HCT116 (cell line): Measurements from ENCODE around the gene CYP51A1. TPM values are rescaled to one million over a fixed set of nuclear protein-coding genes. Genes with fewer than 3 reads are reported as not detected.

Experiments
- ATAC-seq: fragments of 200-7000 bp; cut with Tn5 transposase; 2 replicates; pipeline ENCODE4 v1.9.1; 2020; ENCODE audit warnings: mild to moderate bottlenecking, moderate library complexity
- BruUV-seq: library from RNA; stranded (reverse); fragments of 400-500 nt; replicated peaks from 2 replicates; lab custom pipeline; 2021; lab: Mats Ljungman, UMichigan
- CTCF ChIA-PET: fragments of 300-600 bp; sonication (Branson Sonifier 250); formaldehyde crosslinking; loops from one replicate; lab custom pipeline; 2021; ENCODE audit warnings: antibody characterized with exemption; lab: Charles Lee
- POLR2A ChIA-PET: fragments of 300-600, 350-600 bp; sonication (Branson Sonifier 250); formaldehyde crosslinking; loops from one replicate; lab custom pipeline; 2021; ENCODE audit warnings: antibody characterized with exemption; lab: Charles Lee
- RAD21 ChIA-PET, 2 experiments: fragments of 300-600 bp; sonication (Branson Sonifier 250); formaldehyde crosslinking; loops; one replicate each; lab custom pipeline; 2023; ENCODE audit warnings: low total read pairs in 2 of 2; ENCODE audit not compliant: uncharacterized antibody in 2 of 2, unreplicated experiment in 2 of 2, low non-redundant PET in 1 of 2; lab: Charles Lee
- DNase-seq: peaks from one replicate; pipeline ENCODE4 v3.0.0-alpha.2; 2010; ENCODE audit warnings: low read depth, low spot score
- H2AFZ ChIP-seq: fragments of 200-600 bp; shearing (Covaris generic), sonication (generic); 2 replicates; pipeline ENCODE4 v1.6.1; 2017; ENCODE audit warnings: low read depth, mixed run types, mixed read lengths, antibody characterized with exemption, low read length; ENCODE audit not compliant: poor library complexity, severe bottlenecking
- H3K27ac ChIP-seq: 2 replicates; pipeline ENCODE4 v1.5.1; 2012; ENCODE audit warnings: low read depth, low read length
- H3K27me3 ChIP-seq: fragments of 200-600 bp; sonication (generic); 2 replicates; pipeline ENCODE4 v1.6.1; 2016; ENCODE audit warnings: mixed run types, low read length, mixed read lengths; ENCODE audit not compliant: insufficient read depth
- H3K36me3 ChIP-seq, 2 experiments: fragments of 200-500 bp in 1 of 2; fragments of 200-600 bp in 1 of 2; sonication (Bioruptor generic) in 1 of 2; sonication (generic) in 1 of 2; 2 replicates each; pipeline versions ENCODE4 v1.5.1 to v1.6.1; 2014 to 2016; ENCODE audit warnings: low read length in 2 of 2, inconsistent platforms in 1 of 2, mixed read lengths in 1 of 2, mixed run types in 1 of 2; ENCODE audit not compliant: insufficient read depth in 2 of 2, control insufficient read depth in 1 of 2
- H3K4me1 ChIP-seq, 2 experiments: fragments of 200-600 bp in 1 of 2; sonication (generic) in 1 of 2; 2 replicates each; pipeline versions ENCODE4 v1.5.1 to v1.6.1; 2012 to 2017; ENCODE audit warnings: low read length in 2 of 2, inconsistent platforms in 1 of 2, mild to moderate bottlenecking in 1 of 2, mixed read lengths in 1 of 2, mixed run types in 1 of 2, moderate library complexity in 1 of 2; ENCODE audit not compliant: insufficient read depth in 2 of 2, control insufficient read depth in 1 of 2
- H3K4me2 ChIP-seq: fragments of 200-600 bp; sonication (generic); 2 replicates; pipeline ENCODE4 v1.6.1; 2017; ENCODE audit warnings: mixed run types, low read length, mixed read lengths
- H3K4me3 ChIP-seq, 2 experiments: fragments of 200-600 bp in 1 of 2; sonication (generic) in 1 of 2; replicated peaks in 1 of 2; 2 replicates each; pipeline ENCODE4 v1.5.1; 2011 to 2016; ENCODE audit warnings: low read length in 2 of 2, control low read depth in 1 of 2, low read depth in 1 of 2, mild to moderate bottlenecking in 1 of 2, mixed read lengths in 1 of 2, mixed run types in 1 of 2
- H3K79me2 ChIP-seq: fragments of 200-600 bp; sonication (generic); 2 replicates; pipeline ENCODE4 v1.6.1; 2017; ENCODE audit warnings: mild to moderate bottlenecking, mixed run types, low read length, moderate library complexity, mixed read lengths; ENCODE audit not compliant: insufficient read depth
- H3K9ac ChIP-seq: fragments of 200-600 bp; sonication (generic); 2 replicates; pipeline ENCODE4 v1.6.1; 2016; ENCODE audit warnings: low read length, mixed read lengths
- H3K9me2 ChIP-seq: fragments of 200-600 bp; sonication (generic), shearing (Covaris generic); 2 replicates; pipeline ENCODE4 v1.6.1; 2017; ENCODE audit warnings: mixed run types, mild to moderate bottlenecking, moderate library complexity; ENCODE audit not compliant: insufficient read depth
- H3K9me3 ChIP-seq, 2 experiments: fragments of 200-500 bp in 1 of 2; fragments of 200-600 bp in 1 of 2; sonication (Bioruptor generic) in 1 of 2; sonication (generic) in 1 of 2; 2 replicates each; pipeline ENCODE4 v1.6.1; 2014 to 2017; ENCODE audit warnings: low read length in 2 of 2, mixed read lengths in 2 of 2, inconsistent platforms in 1 of 2, low read depth in 1 of 2, mild to moderate bottlenecking in 1 of 2, mixed run types in 1 of 2, moderate library complexity in 1 of 2; ENCODE audit not compliant: control insufficient read depth in 1 of 2, insufficient read depth in 1 of 2
- H4K20me1 ChIP-seq: fragments of 200-600 bp; sonication (generic), shearing (Covaris generic); 2 replicates; pipeline ENCODE4 v1.6.1; 2017; ENCODE audit warnings: mixed run types, mild to moderate bottlenecking, moderate library complexity; ENCODE audit not compliant: insufficient read depth
- ATF3 ChIP-seq: IDR thresholded peaks from 2 replicates; pipeline ENCODE4 v1.6.1; 2012
- EGR1 ChIP-seq: IDR thresholded peaks from 2 replicates; pipeline ENCODE4 v1.6.1; 2012; ENCODE audit warnings: low read depth
- ELF1 ChIP-seq: IDR thresholded peaks from 2 replicates; pipeline ENCODE4 v1.6.1; 2012; ENCODE audit warnings: low read depth, borderline replicate concordance
- EZH2 ChIP-seq: fragments of 200-600 bp; sonication (generic); IDR thresholded peaks from 2 replicates; pipeline ENCODE4 v1.6.1; 2017; ENCODE audit warnings: antibody characterized with exemption, mixed run types
- EZH2phosphoT487 ChIP-seq: fragments of 200-600 bp; IDR thresholded peaks from 2 replicates; pipeline ENCODE4 v1.6.1; 2018; ENCODE audit warnings: antibody characterized with exemption, borderline replicate concordance
- FOSL1 ChIP-seq: IDR thresholded peaks from 2 replicates; pipeline ENCODE4 v1.6.1; 2012; ENCODE audit warnings: low read depth
- JUND ChIP-seq: IDR thresholded peaks from 2 replicates; pipeline ENCODE4 v1.6.1; 2012
- POLR2AphosphoS5 ChIP-seq: IDR thresholded peaks from 2 replicates; pipeline ENCODE4 v1.6.1; 2011; ENCODE audit warnings: mild to moderate bottlenecking, low read depth, low read length, moderate library complexity
- REST ChIP-seq: IDR thresholded peaks from 2 replicates; pipeline ENCODE4 v1.6.1; 2012; ENCODE audit warnings: low read depth
- SIN3A ChIP-seq: IDR thresholded peaks from 2 replicates; pipeline ENCODE4 v1.6.1; 2012; ENCODE audit warnings: low read depth
- SP1 ChIP-seq: IDR thresholded peaks from 2 replicates; pipeline ENCODE4 v1.6.1; 2012; ENCODE audit warnings: low read depth
- SRF ChIP-seq: IDR thresholded peaks from 2 replicates; pipeline ENCODE4 v1.6.1; 2012; ENCODE audit warnings: low read depth
- TCF7L2 ChIP-seq: IDR thresholded peaks from 2 replicates; pipeline ENCODE4 v1.7.0; 2011; ENCODE audit warnings: borderline replicate concordance, inconsistent platforms; ENCODE audit not compliant: insufficient read depth, insufficient read length; ENCODE audit errors: extremely low read depth
- YY1 ChIP-seq: IDR thresholded peaks from 2 replicates; pipeline ENCODE4 v1.6.1; 2011; ENCODE audit warnings: low read length, low read depth, moderate library complexity, mild to moderate bottlenecking; ENCODE audit not compliant: insufficient replicate concordance; ENCODE audit errors: extremely low read depth
- ZBTB33 ChIP-seq: IDR thresholded peaks from 2 replicates; pipeline ENCODE4 v1.6.1; 2011; ENCODE audit warnings: mild to moderate bottlenecking, low read length, moderate library complexity; ENCODE audit not compliant: insufficient replicate concordance; ENCODE audit errors: extremely low read depth
- ZFX ChIP-seq: fragments of 450-650 bp; IDR thresholded peaks from 2 replicates; pipeline ENCODE4 v1.6.1; 2017
- ZNF274 ChIP-seq: fragments of 200-500 bp; sonication (Bioruptor generic); IDR thresholded peaks from 2 replicates; pipeline ENCODE4 v1.6.1; 2014; ENCODE audit warnings: mild to moderate bottlenecking, low read depth, low read length, inconsistent platforms
- intact Hi-C: fragments of 100-400 bp; cut with micrococcal nuclease; formaldehyde crosslinking; loops from 2 replicates; pipeline ENCODE4 v1.10.0; 2022
- total RNA-seq: library from RNA; stranded (reverse); gene quantifications from one replicate; pipeline ENCODE4 v1.2.1, GENCODE V29; 2021; ENCODE audit not compliant: unreplicated experiment

Gene CYP51A1
- total RNA-seq, 1 experiment from 2014 or later: 85.7 TPM

- POLR2A ChIA-PET: no interaction called here
- Histone ChIP-seq H3K4me1 (peaks cover 8 to 15% of the 10 kb centered on the region in 2 experiments), H3K36me3 (peaks cover 0 to 2% of the 10 kb centered on the region in 2 experiments; a peak in 1 of 4 replicates), H4K20me1 (no peaks in the 10 kb centered on the region), H3K9me3 (no peaks in the 10 kb centered on the region), H3K4me3 (no peak overlapping the region), H3K4me2 (no peak overlapping the region), H3K27ac (no peak overlapping the region), H3K79me2 (no peaks in the 10 kb centered on the region), H3K9me2 (no peaks in the 10 kb centered on the region), H3K27me3 (no peaks in the 10 kb centered on the region), H2AFZ (no peak overlapping the region), H3K9ac (no peak overlapping the region)
- no peak for ATAC-seq
- CTCF ChIA-PET: no interaction called here
- BruUV-seq: no TSS peak
- TF ChIP-seq ZNF274 (no peak), ELF1 (no peak)
- DNase-seq: no peak
- intact Hi-C loops: no loop called here
- RAD21 ChIA-PET: no interaction called here
Observed at GRCh38 chr7:92072708-92073107, 61.6 kb downstream of the CYP51A1 start.

GRCh38 chr7:92072121-92072520, 62.2 kb downstream of the CYP51A1 start:
- CTCF ChIA-PET: no interaction called here
- BruUV-seq: no TSS peak
- Histone ChIP-seq H2AFZ (no peak overlapping the region), H3K9ac (no peak overlapping the region), H3K4me3 (no peak overlapping the region), H3K36me3 (no peaks in the 10 kb centered on the region), H3K4me2 (no peak overlapping the region), H3K4me1 (peaks cover 8 to 15% of the 10 kb centered on the region in 2 experiments), H3K27me3 (no peaks in the 10 kb centered on the region), H3K79me2 (no peaks in the 10 kb centered on the region), H4K20me1 (no peaks in the 10 kb centered on the region), H3K27ac (no peak overlapping the region), H3K9me3 (no peaks in the 10 kb centered on the region), H3K9me2 (no peaks in the 10 kb centered on the region)
- POLR2A ChIA-PET: no interaction called here
- no peak for DNase-seq
- no peak for ATAC-seq
- RAD21 ChIA-PET: no interaction called here
- intact Hi-C loops: no loop called here
- TF ChIP-seq ZNF274 (no peak), SRF (no peak), ZBTB33 (no peak), SIN3A (no peak), JUND (no peak), FOSL1 (no peak), EGR1 (no peak), ELF1 (no peak), EZH2 (no peak), ZFX (no peak), ATF3 (no peak), EZH2phosphoT487 (no peak), REST (no peak), SP1 (no peak), TCF7L2 (no peak), YY1 (no peak), POLR2AphosphoS5 (no peak)
